HFF-Myc (cell line): ENCODE measurements around the gene SAT1.

Experiments used
- DNase-seq: peaks from one replicate; pipeline ENCODE4 v3.0.0-alpha.2; 2011; ENCODE audit warnings: low read depth; ENCODE audit errors: extremely low read depth
- H3K4me3 ChIP-seq: replicated peaks from 2 replicates; pipeline ENCODE4 v1.5.1; 2011; ENCODE audit warnings: low read depth, mild to moderate bottlenecking, control low read depth, low read length
- CTCF ChIP-seq: IDR thresholded peaks from 2 replicates; pipeline ENCODE4 v1.5.1; 2012; ENCODE audit warnings: mild to moderate bottlenecking, low read depth, low read length, control low read depth; ENCODE audit errors: missing control alignments

SAT1 gene

GRCh38 chrX:23776363-23776762, 6.6 kb upstream of the SAT1 start:
- TF ChIP-seq CTCF = no peak
- H3K4me3 ChIP-seq = no peak overlapping the region
- DNase-seq = no peak

DNA sequence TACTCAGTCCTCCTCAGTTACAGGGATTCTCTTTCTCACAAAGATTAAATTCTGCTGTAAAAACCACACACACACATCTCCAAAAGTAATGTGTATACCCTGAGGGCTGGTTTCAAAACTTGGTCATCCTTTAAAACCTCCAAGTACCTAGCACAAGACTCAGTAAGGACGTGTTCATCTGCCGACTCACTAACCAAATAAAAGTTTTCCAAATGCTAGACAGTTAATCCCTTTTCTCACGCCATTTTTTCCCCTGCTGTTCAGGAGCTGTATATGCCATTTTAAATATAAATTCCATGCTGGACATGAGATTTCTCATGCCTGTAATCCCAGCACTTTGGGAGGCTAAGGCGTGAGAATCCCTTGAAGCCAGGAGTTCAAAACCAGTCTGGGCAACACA, 3.9 kb upstream of the SAT1 start:
- H3K4me3 ChIP-seq = no peak overlapping the region
- no peak for DNase-seq
- TF ChIP-seq CTCF = no peak

GRCh38 chrX:23782455-23782854, 518 bp upstream of the SAT1 start:
- H3K4me3 ChIP-seq = no peak overlapping the region
- no peak for TF ChIP-seq CTCF
- no peak for DNase-seq

DNA sequence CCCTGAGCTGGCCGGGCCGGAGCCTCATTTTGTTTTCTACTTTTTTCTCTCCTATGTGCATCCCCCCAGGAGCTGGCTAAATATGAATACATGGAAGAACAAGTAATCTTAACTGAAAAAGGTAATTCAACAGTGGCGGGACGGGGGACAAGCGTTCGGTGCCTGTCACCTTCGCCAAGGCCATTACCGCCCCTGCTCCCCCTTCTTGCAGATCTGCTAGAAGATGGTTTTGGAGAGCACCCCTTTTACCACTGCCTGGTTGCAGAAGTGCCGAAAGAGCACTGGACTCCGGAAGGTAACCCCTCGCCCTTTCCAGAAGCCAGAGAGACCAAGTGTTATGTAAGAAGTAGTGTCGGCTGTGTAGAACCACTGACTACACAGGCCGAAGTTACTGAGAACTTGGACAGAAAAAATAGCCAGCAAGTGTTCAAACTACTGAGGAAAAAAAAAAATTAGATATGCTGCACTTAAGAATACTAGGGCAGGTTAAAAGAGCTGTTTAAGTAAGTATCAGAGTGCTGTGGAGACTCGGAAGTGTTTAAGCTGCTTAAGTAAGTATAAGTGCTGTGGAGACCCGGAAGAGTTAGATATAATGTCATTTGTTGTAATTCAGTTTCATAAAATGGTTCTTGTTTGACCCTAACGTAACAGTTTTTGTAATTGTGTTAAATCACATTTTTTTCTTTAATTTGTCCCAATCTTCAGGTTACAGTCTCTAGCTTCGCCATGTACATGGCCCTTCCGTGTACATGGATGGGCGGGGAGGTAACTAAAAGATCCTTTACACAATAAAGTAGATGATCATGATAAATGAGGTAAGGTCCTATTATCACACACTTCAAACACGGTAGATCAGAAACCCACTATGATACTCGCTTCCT, 856 bp downstream of the SAT1 start:
- no peak for DNase-seq
- peak overlapping the region; percentile 62 for H3K4me3 ChIP-seq
- no peak for TF ChIP-seq CTCF

DNA sequence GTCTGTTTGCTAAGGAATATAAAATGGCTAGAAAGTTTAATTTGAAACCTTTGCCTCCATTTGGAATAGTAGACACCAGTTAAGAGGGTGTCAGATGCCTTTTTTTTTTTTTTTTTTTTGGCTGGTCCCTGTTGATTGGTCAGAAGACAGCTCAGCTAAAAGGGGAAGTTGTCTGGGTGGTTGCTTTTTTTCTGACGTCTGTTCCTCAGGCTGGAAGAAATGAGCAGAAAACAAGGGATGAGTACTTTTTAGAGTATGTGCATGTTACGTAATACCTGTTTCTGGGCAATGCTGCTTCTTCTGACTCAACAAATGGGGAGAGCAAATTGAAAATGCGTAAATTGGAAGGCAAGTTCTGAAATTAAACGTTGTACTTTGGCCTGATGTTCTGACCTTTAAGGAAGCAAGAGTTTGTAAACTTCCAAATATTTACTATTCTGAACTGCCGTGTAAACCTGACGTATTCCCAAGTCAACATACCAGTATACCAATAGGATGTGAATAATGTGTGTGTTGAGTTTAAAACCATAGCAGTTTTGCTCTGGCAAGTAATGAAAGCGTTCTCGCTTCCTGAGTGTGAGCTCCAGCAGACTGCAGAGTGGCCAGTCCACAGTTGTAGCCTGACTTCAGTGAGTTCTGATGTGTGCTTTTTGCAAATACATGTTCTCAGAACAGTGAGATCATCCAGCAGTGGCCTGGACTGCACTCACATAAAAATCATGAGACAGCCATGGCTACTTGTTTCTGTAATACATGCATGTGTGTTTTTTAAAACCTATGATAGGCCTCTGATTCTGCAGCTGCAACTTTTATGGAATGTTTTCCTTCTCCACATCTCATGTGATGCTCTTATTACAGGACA, 1.7 kb downstream of the SAT1 start:
- TF ChIP-seq CTCF = no peak
- H3K4me3 ChIP-seq = peak overlapping the region; percentile 62
- DNase-seq = no peak

GRCh38 chrX:23785580-23785979, 2.6 kb downstream of the SAT1 start:
- DNase-seq = no peak
- TF ChIP-seq CTCF = no peak
- no peak overlapping the region for H3K4me3 ChIP-seq
